Mucosa of descending colon (tissue), 3 donors: ENCODE data around the gene TANC1. TPM values are rescaled to one million over a fixed set of nuclear protein-coding genes. Genes with fewer than 3 reads are reported as not detected.

Source experiments
- ATAC-seq: fragments of 200-7000 bp; cut with Tn5 transposase; one replicate; pipeline ENCODE4 v1.9.1; 2020; ENCODE audit warnings: mild to moderate bottlenecking, moderate library complexity
- DNase-seq, 3 donors: peaks; one replicate each; pipeline ENCODE4 v3.0.0-alpha.2; 2020
- H3K36me3 ChIP-seq: fragments of 200-600 bp; one replicate; pipeline ENCODE4 v1.8.0; 2021; ENCODE audit warnings: low read depth, mild to moderate bottlenecking
- H3K4me1 ChIP-seq: fragments of 200-600 bp; one replicate; pipeline ENCODE4 v1.8.0; 2021; ENCODE audit warnings: low read depth, mild to moderate bottlenecking
- H3K4me3 ChIP-seq: fragments of 200-600 bp; one replicate; pipeline ENCODE4 v1.8.0; 2021; ENCODE audit warnings: mild to moderate bottlenecking
- H3K9me3 ChIP-seq: fragments of 200-600 bp; one replicate; pipeline ENCODE4 v1.8.0; 2021; ENCODE audit warnings: mild to moderate bottlenecking
- CTCF ChIP-seq: fragments of 200-600 bp; IDR thresholded peaks from one replicate; pipeline ENCODE4 v1.8.0; 2022; ENCODE audit warnings: antibody characterized with exemption, mild to moderate bottlenecking
- intact Hi-C, 2 donors: fragments of 100-400 bp; cut with DNase I in 1 of 2; cut with micrococcal nuclease in 1 of 2; formaldehyde crosslinking; loops; one replicate each; pipeline versions ENCODE4 v1.11.0 to v1.11.1; 2022; cut with DNase I, micrococcal nuclease
- total RNA-seq, 3 donors: library from RNA; stranded (reverse); fragmentation: NEBNext Ultra II Directional in 2 of 3; extraction: Animal tissue kit (Norgen Biotek cat#: 25700) in 2 of 3; gene quantifications; one replicate each; pipeline versions ENCODE4 v1.2.1 to v1.2.4, GENCODE V29; 2021 to 2023
- donor health status: DM: no; HTN: no; CAD: no; lungs with moderate emphysema.
- donor health status: DM: no; HTN: no; CAD: no.
- donor health status: DM: no; HTN: yes; CAD: no.

TANC1 gene
- total RNA-seq, 3 donors from 2014 or later = 30.7 to 55.5 (median 41.0) TPM

DNA sequence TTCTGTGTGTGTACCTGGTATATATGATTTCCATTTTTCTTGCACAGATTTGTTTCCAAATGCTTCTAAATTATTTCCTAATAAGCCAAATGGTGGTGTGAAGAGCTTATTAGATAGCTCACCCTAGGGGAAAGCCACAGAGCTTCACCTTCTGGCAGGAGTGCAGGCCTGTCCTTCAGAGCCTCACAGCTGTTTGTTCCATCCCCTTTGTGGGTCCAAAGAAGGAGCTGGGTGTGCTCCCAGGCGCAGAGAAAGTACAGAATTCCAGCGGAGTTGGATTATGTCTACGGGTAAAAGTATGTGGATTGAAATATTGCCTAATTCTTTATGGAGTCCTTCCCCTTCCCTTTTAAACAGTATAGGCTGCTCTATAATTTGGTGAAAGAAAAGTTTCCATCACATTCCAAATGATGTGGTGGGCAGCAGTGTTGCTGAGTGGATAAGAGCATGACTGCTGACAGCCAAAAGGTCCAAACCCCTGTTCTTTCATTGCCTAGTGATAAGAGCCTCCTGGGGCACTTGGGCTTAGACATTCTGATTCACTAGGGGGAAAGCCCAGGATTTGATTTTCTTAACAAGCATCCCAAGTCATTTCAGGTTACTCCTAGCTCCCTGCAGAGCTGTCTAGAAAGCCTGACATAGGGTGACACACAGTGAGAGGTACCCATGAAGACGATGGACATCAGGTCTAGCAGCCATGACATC lies 231.5 kb downstream of the TANC1 start:
- H3K4me1 ChIP-seq = peaks cover 2% of the 10 kb centered on the region
- no peak overlapping the region for H3K4me3 ChIP-seq
- intact Hi-C loops = no loop called here
- no peaks in the 10 kb centered on the region for H3K9me3 ChIP-seq
- H3K36me3 ChIP-seq = no peaks in the 10 kb centered on the region
- ATAC-seq (no peak), DNase-seq (no peak)
- TF ChIP-seq CTCF = no peak

GRCh38 chr2:159200498-159200897 lies 232.1 kb downstream of the TANC1 start:
- intact Hi-C loops = no loop called here
- Histone ChIP-seq H3K36me3 (no peaks in the 10 kb centered on the region), H3K9me3 (no peaks in the 10 kb centered on the region), H3K4me3 (no peak overlapping the region), H3K4me1 (peaks cover 2% of the 10 kb centered on the region)
- no peak for DNase-seq
- no peak for TF ChIP-seq CTCF
- ATAC-seq = no peak

- ATAC-seq = peak; percentile 41
- Histone ChIP-seq H3K36me3 (no peaks in the 10 kb centered on the region), H3K4me1 (peaks cover 2% of the 10 kb centered on the region), H3K9me3 (no peaks in the 10 kb centered on the region), H3K4me3 (no peak overlapping the region)
- DNase-seq = no peak
- intact Hi-C loops = no loop called here
- TF ChIP-seq CTCF = no peak
Observed at GRCh38 chr2:159201360-159202063, 233.1 kb downstream of the TANC1 start.

GRCh38 chr2:159202568-159203071 lies 234.2 kb downstream of the TANC1 start:
- peak; percentile 68 for ATAC-seq
- Histone ChIP-seq H3K4me3 (no peak overlapping the region), H3K4me1 (peaks cover 2% of the 10 kb centered on the region), H3K36me3 (no peaks in the 10 kb centered on the region), H3K9me3 (no peaks in the 10 kb centered on the region)
- TF ChIP-seq CTCF = no peak
- intact Hi-C loops = no loop called here
- DNase-seq = peak in 1 of 3 donors; percentile 23

DNA sequence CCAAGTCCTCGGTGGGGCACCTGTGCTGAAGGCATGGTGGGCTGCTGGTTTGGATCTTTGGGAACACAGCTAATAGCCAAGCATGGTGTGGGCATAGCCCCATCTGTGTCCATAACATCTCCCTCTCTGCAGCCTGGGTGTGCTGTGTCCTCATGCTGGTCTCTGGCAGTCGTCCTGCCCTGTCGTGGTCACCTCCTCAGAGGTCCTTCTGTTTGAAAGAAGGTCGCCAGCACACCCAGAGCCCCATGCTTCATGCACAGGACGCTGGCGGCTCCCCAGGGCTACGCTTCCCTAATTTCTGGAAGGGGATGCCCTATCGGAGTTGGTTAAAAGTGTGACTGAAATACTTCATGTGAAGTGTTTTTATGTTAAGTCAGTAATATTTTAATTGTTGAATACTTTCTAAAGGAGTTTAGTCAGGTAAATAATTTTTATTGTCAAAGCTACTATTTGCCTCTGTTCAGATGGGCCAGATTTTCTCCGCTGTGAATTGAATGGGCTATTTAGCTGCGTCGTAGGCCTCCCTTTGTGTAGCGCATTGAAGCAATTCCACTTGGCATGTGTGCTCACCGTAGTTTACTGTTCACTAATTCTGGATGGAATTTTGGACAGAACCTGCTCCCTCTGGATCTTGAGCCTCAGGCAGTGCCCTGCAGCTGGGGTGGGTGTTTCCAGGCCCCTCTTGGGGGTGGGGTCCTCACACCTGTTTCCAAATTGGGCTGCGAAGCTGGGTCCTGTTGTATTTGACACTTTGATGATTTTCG lies 236.1 kb downstream of the TANC1 start:
- no peak for TF ChIP-seq CTCF
- no peaks in the 10 kb centered on the region for H3K9me3 ChIP-seq
- intact Hi-C loops = no loop called here
- H3K36me3 ChIP-seq = no peaks in the 10 kb centered on the region
- peaks cover 2% of the 10 kb centered on the region for H3K4me1 ChIP-seq
- DNase-seq (no peak), ATAC-seq (no peak)
- no peak overlapping the region for H3K4me3 ChIP-seq
